ENCODE measurements around the gene COPS3. TPM values are rescaled to one million over a fixed set of nuclear protein-coding genes. Genes with fewer than 3 reads are reported as not detected.

Gene COPS3
- total RNA-seq, 1 experiment from 2014 or later = 157 TPM

GRCh38 chr17:17223736-17224135, 57.3 kb downstream of the COPS3 start:
- intact Hi-C loops (cut with micrococcal nuclease; ENCODE audit: unreplicated experiment) = no loop called here
- Histone ChIP-seq H3K27me3 (replicated peaks; ENCODE audit: insufficient read depth, low read depth, low read length, poor library complexity) (no peaks in the 10 kb centered on the region), H3K4me1 (ENCODE audit: insufficient read depth, low read length, poor library complexity, severe bottlenecking) (peaks cover 10% of the 10 kb centered on the region), H3K36me3 (ENCODE audit: insufficient read depth, low read length, poor library complexity, severe bottlenecking) (peaks cover 70% of the 10 kb centered on the region), H3K9me3 (ENCODE audit: low read depth, low read length, poor library complexity, severe bottlenecking) (no peaks in the 10 kb centered on the region), H3K4me3 (ENCODE audit: low read depth, low read length, poor library complexity, severe bottlenecking) (no peak overlapping the region), H3K27ac (ENCODE audit: low read depth, low read length, poor library complexity, severe bottlenecking) (no peak overlapping the region)
- CTCF ChIA-PET = no interaction called here
- BruUV-seq (replicated peaks) = no TSS peak
- DNase-seq (ENCODE audit: low spot score) = no peak
- TF ChIP-seq CTCF (conservative IDR thresholded peaks at IDR 0.05; ENCODE audit: low read depth, low read length) (no peak), EZH2 (IDR thresholded peaks at IDR 0.05; ENCODE audit: borderline replicate concordance, low read depth, low read length, poor library complexity, severe bottlenecking) (no peak)
- POLR2A ChIA-PET (ENCODE audit: low non-redundant PET) = no interaction called here

- Histone ChIP-seq H3K4me1 (ENCODE audit: insufficient read depth, low read length, poor library complexity, severe bottlenecking) (no peaks in the 10 kb centered on the region), H3K9me3 (ENCODE audit: low read depth, low read length, poor library complexity, severe bottlenecking) (no peaks in the 10 kb centered on the region), H3K27me3 (replicated peaks; ENCODE audit: insufficient read depth, low read depth, low read length, poor library complexity) (no peaks in the 10 kb centered on the region), H3K36me3 (ENCODE audit: insufficient read depth, low read length, poor library complexity, severe bottlenecking) (peaks cover 62% of the 10 kb centered on the region), H3K27ac (ENCODE audit: low read depth, low read length, poor library complexity, severe bottlenecking) (no peak overlapping the region), H3K4me3 (ENCODE audit: low read depth, low read length, poor library complexity, severe bottlenecking) (no peak overlapping the region)
- CTCF ChIA-PET = no interaction called here
- POLR2A ChIA-PET (ENCODE audit: low non-redundant PET) = no interaction called here
- TF ChIP-seq EZH2 (IDR thresholded peaks at IDR 0.05; ENCODE audit: borderline replicate concordance, low read depth, low read length, poor library complexity, severe bottlenecking) = no peak
- intact Hi-C loops (cut with micrococcal nuclease; ENCODE audit: unreplicated experiment) = no loop called here
- DNase-seq (ENCODE audit: low spot score) = no peak
- no TSS peak for BruUV-seq (replicated peaks)
These were observed 59.7 kb downstream of the COPS3 start for GRCh38 chr17:17221329-17221728.

- TF ChIP-seq EZH2 (IDR thresholded peaks at IDR 0.05; ENCODE audit: borderline replicate concordance, low read depth, low read length, poor library complexity, severe bottlenecking) = no peak
- no peaks in the 10 kb centered on the region for H3K9me3 ChIP-seq (ENCODE audit: low read depth, low read length, poor library complexity, severe bottlenecking)
- no peak overlapping the region for H3K4me3 ChIP-seq (ENCODE audit: low read depth, low read length, poor library complexity, severe bottlenecking)
- H3K27ac ChIP-seq (ENCODE audit: low read depth, low read length, poor library complexity, severe bottlenecking) = no peak overlapping the region
- H3K36me3 ChIP-seq (ENCODE audit: insufficient read depth, low read length, poor library complexity, severe bottlenecking) = peaks cover 55% of the 10 kb centered on the region
- BruUV-seq (replicated peaks) = no TSS peak
- no peaks in the 10 kb centered on the region for H3K4me1 ChIP-seq (ENCODE audit: insufficient read depth, low read length, poor library complexity, severe bottlenecking)
- CTCF ChIA-PET = no interaction called here
- POLR2A ChIA-PET (ENCODE audit: low non-redundant PET) = no interaction called here
- no peak for DNase-seq (ENCODE audit: low spot score)
- intact Hi-C loops (cut with micrococcal nuclease; ENCODE audit: unreplicated experiment) = no loop called here
- no peaks in the 10 kb centered on the region for H3K27me3 ChIP-seq (replicated peaks; ENCODE audit: insufficient read depth, low read depth, low read length, poor library complexity)
These were observed 60.5 kb downstream of the COPS3 start for GRCh38 chr17:17220529-17220928.

GRCh38 chr17:17217995-17218394, 63.1 kb downstream of the COPS3 start:
- intact Hi-C loops (cut with micrococcal nuclease; ENCODE audit: unreplicated experiment) = loop anchor here (5.0 kb wide), 1 partner anchor 49 kb away; no protein-coding TSS in a partner anchor
- peaks cover 58% of the 10 kb centered on the region for H3K36me3 ChIP-seq (ENCODE audit: insufficient read depth, low read length, poor library complexity, severe bottlenecking)
- H3K4me3 ChIP-seq (ENCODE audit: low read depth, low read length, poor library complexity, severe bottlenecking) = no peak overlapping the region
- BruUV-seq (replicated peaks) = no TSS peak
- no peaks in the 10 kb centered on the region for H3K9me3 ChIP-seq (ENCODE audit: low read depth, low read length, poor library complexity, severe bottlenecking)
- ChIA-PET CTCF (no interaction called here), POLR2A (ENCODE audit: low non-redundant PET) (no interaction called here)
- no peak for TF ChIP-seq EZH2 (IDR thresholded peaks at IDR 0.05; ENCODE audit: borderline replicate concordance, low read depth, low read length, poor library complexity, severe bottlenecking)
- no peak for TF ChIP-seq CTCF (conservative IDR thresholded peaks at IDR 0.05; ENCODE audit: low read depth, low read length)
- H3K27me3 ChIP-seq (replicated peaks; ENCODE audit: insufficient read depth, low read depth, low read length, poor library complexity) = no peaks in the 10 kb centered on the region
- H3K27ac ChIP-seq (ENCODE audit: low read depth, low read length, poor library complexity, severe bottlenecking) = no peak overlapping the region
- no peak for DNase-seq (ENCODE audit: low spot score)
- H3K4me1 ChIP-seq (ENCODE audit: insufficient read depth, low read length, poor library complexity, severe bottlenecking) = no peaks in the 10 kb centered on the region
